Stomach (tissue), 19 donors: Measurements from ENCODE around the gene AKIRIN1. TPM values are rescaled to one million over a fixed set of nuclear protein-coding genes. Genes with fewer than 3 reads are reported as not detected.

Experiments
- DNase-seq, 2 donors: peaks; one replicate each; pipeline versions ENCODE4 v3.0.0 to v3.0.0-alpha.2; 2013 to 2019
- H3K27ac ChIP-seq, 5 donors: fragments of 200-600 bp in 4 of 5; sonication (generic) in 4 of 5; one replicate each; pipeline ENCODE4 v1.5.1; 2013 to 2019; ENCODE audit warnings: mild to moderate bottlenecking in 1 of 5, moderate library complexity in 1 of 5
- H3K27me3 ChIP-seq, 3 donors: fragments of 200-600 bp; sonication (generic); one replicate each; pipeline ENCODE4 v1.5.1; 2017 to 2019; ENCODE audit warnings: mixed run types in 1 of 3
- H3K36me3 ChIP-seq, 4 donors: fragments of 200-600 bp; sonication (generic); 1 replicate in 3 of 4; 2 replicates in 1 of 4; pipeline ENCODE4 v1.5.1; 2016 to 2019
- H3K4me1 ChIP-seq, 4 donors: fragments of 200-600 bp; sonication (generic); one replicate each; pipeline ENCODE4 v1.5.1; 2016 to 2019
- H3K4me3 ChIP-seq, 4 donors: fragments of 200-600 bp; sonication (generic) in 3 of 4; one replicate each; pipeline ENCODE4 v1.5.1; 2016 to 2019; ENCODE audit warnings: mild to moderate bottlenecking in 1 of 4
- H3K9me3 ChIP-seq, 4 donors: fragments of 200-600 bp; sonication (generic); one replicate each; pipeline ENCODE4 v1.5.1; 2016 to 2019
- CTCF ChIP-seq, 7 experiments: fragments of 450-650 bp in 4 of 7; fragments of 200-600 bp in 3 of 7; sonication (generic) in 3 of 7; IDR thresholded peaks; one replicate each; pipeline ENCODE4 v1.5.1; 2016 to 2019; ENCODE audit warnings: antibody characterized with exemption in 7 of 7, control low read depth in 2 of 7, mild to moderate bottlenecking in 1 of 7
- EP300 ChIP-seq: sonication (generic); formaldehyde crosslinking; IDR thresholded peaks from one replicate; pipeline ENCODE4 v1.6.1; 2017; ENCODE audit warnings: antibody characterized with exemption
- POLR2A ChIP-seq, 4 donors: fragments of 450-650 bp; IDR thresholded peaks; one replicate each; pipeline ENCODE4 v1.6.1; 2016; ENCODE audit warnings: antibody characterized with exemption in 4 of 4, control low read depth in 2 of 4, mild to moderate bottlenecking in 1 of 4, moderate library complexity in 1 of 4
- POLR2AphosphoS5 ChIP-seq, 3 donors: sonication (generic); formaldehyde crosslinking; IDR thresholded peaks; one replicate each; pipeline ENCODE4 v1.6.1; 2016; ENCODE audit warnings: antibody characterized with exemption in 3 of 3
- WGBS, 5 donors: extraction: QIAGEN DNeasy Blood & Tissue Kit in 3 of 5; methylation state at CpG; one replicate each; pipeline versions ENCODE4 v1.1.5 to v1.1.7; 2013 to 2018; 5-methylcytosine and 5-hydroxymethylcytosine counted together
- intact Hi-C: fragments of 100-400 bp; cut with DNase I; formaldehyde crosslinking; loops from one replicate; pipeline ENCODE4 v1.15.1; 2023; ENCODE audit warnings: low total_unique reads
- long read RNA-seq, 10 donors: transcript quantifications; one replicate each; lab custom pipeline, GENCODE V29; 2026
- polyA plus RNA-seq, 3 donors: library from polyadenylated mRNA; stranded (reverse); fragments of 200-250 nt; gene quantifications; one replicate each; pipeline ENCODE4 v1.2.3, GENCODE V29; 2013
- total RNA-seq, 5 donors: library from RNA; depleted of rRNA; stranded (reverse); fragments of >200 nt; gene quantifications; one replicate each; pipeline versions ENCODE4 v1.1.0 to v1.2.3, GENCODE V29; 2014 to 2016
- donor health status: healthy with polysubstance abuse.
- donor health status: Bipolar disorder and iron deficiency.
- donor health status: healthy.

The AKIRIN1 gene
- total RNA-seq (100 to 1,000 TPM in 1 of 5 donors, 10 to 100 TPM in 4; 25.1 to 134 (median 48.1) TPM), polyA plus RNA-seq (10 to 100 TPM; 14.8 to 35.6 (median 28.5) TPM)
- long read RNA-seq, donor 1, transcript AKIRIN1-202 (5 exons, 2,741 nt): major isoform, 5 of 6 reads
- long read RNA-seq, donor 1, partial matches to known transcripts: 0 of 6 reads
- long read RNA-seq, donor 1, other reads (novel, unspliced or antisense): 0 of 6 reads
- long read RNA-seq, donor 2, transcript AKIRIN1-202 (5 exons, 2,741 nt): major isoform, 15 of 15 reads
- long read RNA-seq, donor 2, partial matches to known transcripts: 0 of 15 reads
- long read RNA-seq, donor 2, other reads (novel, unspliced or antisense): 0 of 15 reads
- long read RNA-seq, donor 3, transcript AKIRIN1-202 (5 exons, 2,741 nt): major isoform, 7 of 7 reads
- long read RNA-seq, donor 3, partial matches to known transcripts: 0 of 7 reads
- long read RNA-seq, donor 3, other reads (novel, unspliced or antisense): 0 of 7 reads
- long read RNA-seq, donor 4: 0 reads
- long read RNA-seq, donor 5, transcript AKIRIN1-202 (5 exons, 2,741 nt): major isoform, 21 of 28 reads
- long read RNA-seq, donor 5, partial matches to known transcripts: 6 of 28 reads
- long read RNA-seq, donor 5, other reads (novel, unspliced or antisense): 0 of 28 reads
- long read RNA-seq, donor 6: 0 reads
- long read RNA-seq, donor 7, transcript AKIRIN1-202 (5 exons, 2,741 nt): major isoform, 18 of 24 reads
- long read RNA-seq, donor 7, partial matches to known transcripts: 6 of 24 reads
- long read RNA-seq, donor 7, other reads (novel, unspliced or antisense): 0 of 24 reads
- long read RNA-seq, donor 8, transcript AKIRIN1-202 (5 exons, 2,741 nt): major isoform, 16 of 16 reads
- long read RNA-seq, donor 8, partial matches to known transcripts: 0 of 16 reads
- long read RNA-seq, donor 8, other reads (novel, unspliced or antisense): 0 of 16 reads
- long read RNA-seq, donor 9, transcript AKIRIN1-202 (5 exons, 2,741 nt): major isoform, 14 of 15 reads
- long read RNA-seq, donor 9, partial matches to known transcripts: 0 of 15 reads
- long read RNA-seq, donor 9, other reads (novel, unspliced or antisense): 0 of 15 reads
- long read RNA-seq, donor 10, transcript AKIRIN1-202 (5 exons, 2,741 nt): major isoform, 5 of 5 reads
- long read RNA-seq, donor 10, partial matches to known transcripts: 0 of 5 reads
- long read RNA-seq, donor 10, other reads (novel, unspliced or antisense): 0 of 5 reads

GRCh38 chr1:38990738-38991637 is at the start of gene AKIRIN1:
AKIRIN1 (plus strand) TSS chr1:38991276; CDS start chr1:38991381, 105 bp downstream.
- TF ChIP-seq POLR2A (IDR thresholded peaks at IDR 0.05): peak in 2 of 4 donors; percentile 55 to 82
- TF ChIP-seq POLR2AphosphoS5 (IDR thresholded peaks at IDR 0.05): peak; percentile 72 to 98 (median 96)
- TF ChIP-seq EP300: no peak
- TF ChIP-seq CTCF (IDR thresholded peaks at IDR 0.05): peak in 3 of 7 experiments; percentile 18 to 50 (median 40)
- intact Hi-C loops: no loop called here
- Histone ChIP-seq H3K4me1 (peaks cover 15 to 54% (median 32%) of the 10 kb centered on the region in 4 donors), H3K9me3 (no peaks in the 10 kb centered on the region), H3K27ac (peak within 1 kb of the TSS; percentile 89 to 99 (median 95)), H3K36me3 (peaks cover 0 to 21% (median 12%) of the 10 kb centered on the region in 4 donors), H3K27me3 (no peaks in the 10 kb centered on the region), H3K4me3 (peak within 1 kb of the TSS; percentile 83 to 100 (median 96))
- WGBS, 5 donors: 1% methylated on average over 7 to 76 of the region's 76 CpGs
- peak; percentile 99 for DNase-seq

GRCh38 chr1:38941527-38942019 is 49.5 kb upstream of the AKIRIN1 start, which contains the start of gene RHBDL2:
RHBDL2 (minus strand) TSS chr1:38941830; CDS start chr1:38919212, 22,618 bp downstream.
- 17 to 32% (median 23%) methylated on average over 12 to 14 of the region's 14 CpGs for WGBS, 5 donors
- peaks cover 3 to 19% (median 15%) of the 10 kb centered on the region in 4 donors for H3K4me1 ChIP-seq
- H3K36me3 ChIP-seq: no peaks in the 10 kb centered on the region
- intact Hi-C loops: no loop called here
- H3K27ac ChIP-seq: peak within 1 kb of the TSS; percentile 62 to 82 (median 76)
- DNase-seq: peak; percentile 82 to 88
- H3K4me3 ChIP-seq: peak within 1 kb of the TSS; percentile 37 to 60 (median 48)
- TF ChIP-seq POLR2AphosphoS5 (IDR thresholded peaks at IDR 0.05) (peak in 2 of 3 donors; percentile 34 to 45), POLR2A (IDR thresholded peaks at IDR 0.05) (no peak)
- H3K27me3 ChIP-seq: no peaks in the 10 kb centered on the region
- no peaks in the 10 kb centered on the region for H3K9me3 ChIP-seq

- Histone ChIP-seq H3K4me1 (peaks cover 3 to 19% (median 15%) of the 10 kb centered on the region in 4 donors), H3K27ac (no peak overlapping the region), H3K4me3 (no peak overlapping the region), H3K9me3 (no peaks in the 10 kb centered on the region), H3K27me3 (no peaks in the 10 kb centered on the region), H3K36me3 (no peaks in the 10 kb centered on the region)
- DNase-seq: no peak
- WGBS, 5 donors: 94 to 97% (median 95%) methylated on average over 10 of the region's 10 CpGs
- intact Hi-C loops: no loop called here
- TF ChIP-seq EP300: no peak
- TF ChIP-seq POLR2AphosphoS5 (IDR thresholded peaks at IDR 0.05): no peak
- TF ChIP-seq POLR2A (IDR thresholded peaks at IDR 0.05): no peak
- TF ChIP-seq CTCF (IDR thresholded peaks at IDR 0.05): no peak
These were observed 48.2 kb upstream of the AKIRIN1 start for GRCh38 chr1:38942664-38943428.
